Activated CD4-positive, alpha-beta T cell treated with anti-CD3 and anti-CD28 coated beads, Interleukin-2, amount 50 U/mL, for 4 hours (primary cell): ENCODE measurements around the gene ILDR2.

ENCODE experiments used
- DNase-seq, 2 experiments: peaks; one replicate each; pipeline ENCODE4 v3.0.0-alpha.2; 2020

Gene ILDR2

GRCh38 chr1:166920561-166921475 lies 54.5 kb downstream of the ILDR2 start:
- no peak for DNase-seq

DNA sequence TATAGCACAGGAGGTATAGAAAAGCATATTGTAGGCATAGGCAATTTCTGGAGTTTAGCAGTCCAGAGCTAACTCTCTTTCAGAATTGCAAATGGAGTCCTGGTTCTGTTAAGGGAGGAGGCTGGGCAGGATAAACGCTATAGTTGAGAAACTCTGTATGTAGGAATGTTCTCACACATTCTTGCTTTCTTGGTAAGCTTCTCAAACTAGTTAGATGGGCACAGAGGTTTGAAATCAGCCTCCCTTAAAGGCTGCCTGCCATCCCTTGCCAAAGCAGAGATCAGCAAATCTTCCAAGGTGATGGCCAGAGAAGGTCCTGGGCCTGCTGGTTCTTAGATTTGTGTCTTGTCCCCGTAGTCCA lies 56.4 kb downstream of the ILDR2 start:
- no peak for DNase-seq

GRCh38 chr1:166918088-166918955 lies 57.0 kb downstream of the ILDR2 start:
- no peak for DNase-seq

DNA sequence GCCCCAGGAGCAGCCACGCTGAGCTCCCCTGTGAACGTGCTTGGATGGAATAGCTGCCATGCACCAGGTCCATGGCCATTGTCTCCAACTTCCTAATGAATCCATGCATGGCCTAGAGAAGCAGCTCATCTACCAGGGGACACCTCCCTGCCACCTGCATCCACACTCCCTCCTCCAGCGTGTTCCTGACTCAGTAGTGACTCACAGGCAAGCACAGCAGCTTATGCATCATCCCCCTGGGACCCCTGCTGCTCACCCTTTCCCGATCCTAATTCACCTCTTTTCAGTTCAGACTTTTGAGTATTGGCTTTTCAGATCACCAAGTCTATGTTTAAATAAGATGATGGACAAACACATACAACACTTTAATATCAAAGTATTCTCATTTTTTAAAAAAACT lies 59.4 kb downstream of the ILDR2 start:
- DNase-seq: no peak

- DNase-seq: no peak
These were observed 60.3 kb downstream of the ILDR2 start for GRCh38 chr1:166915042-166915441.

DNA sequence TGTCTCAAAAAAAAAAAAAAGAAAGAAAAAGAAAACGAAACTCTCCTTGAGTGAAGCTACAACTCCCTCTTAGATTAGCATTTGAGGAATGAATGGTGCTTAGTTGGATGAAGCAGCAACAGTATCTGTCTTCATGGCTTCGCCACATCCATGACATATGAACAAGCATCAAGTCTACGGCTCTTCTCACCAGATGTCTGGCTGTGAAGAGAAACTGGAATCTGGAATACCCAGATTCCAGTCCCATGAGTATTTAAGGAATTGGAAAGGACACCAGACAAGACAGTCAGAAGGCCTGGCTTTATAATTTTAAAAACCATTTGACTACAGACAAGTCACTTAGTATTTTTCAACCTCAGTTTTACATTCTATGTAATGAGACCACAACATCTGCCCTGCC lies 61.2 kb downstream of the ILDR2 start:
- no peak for DNase-seq

DNA sequence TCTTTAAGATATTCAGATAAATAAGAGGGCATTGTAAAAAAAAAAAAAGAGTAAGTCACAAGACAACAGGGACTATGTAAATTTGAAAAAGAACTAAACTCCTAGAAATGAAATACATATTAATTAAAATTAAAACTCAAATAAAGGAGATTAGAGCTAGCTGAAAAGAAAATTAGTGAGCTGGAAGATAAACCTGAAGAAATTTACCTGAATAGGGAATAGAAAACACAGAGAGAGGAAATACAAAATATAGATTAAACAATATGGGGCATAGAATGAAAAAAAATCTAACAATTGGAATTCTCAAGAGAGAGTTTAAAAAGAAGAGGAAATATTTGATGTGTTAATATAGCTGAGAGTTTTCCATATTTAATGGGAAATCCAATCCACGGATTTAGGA lies 63.7 kb downstream of the ILDR2 start:
- no peak for DNase-seq

DNA sequence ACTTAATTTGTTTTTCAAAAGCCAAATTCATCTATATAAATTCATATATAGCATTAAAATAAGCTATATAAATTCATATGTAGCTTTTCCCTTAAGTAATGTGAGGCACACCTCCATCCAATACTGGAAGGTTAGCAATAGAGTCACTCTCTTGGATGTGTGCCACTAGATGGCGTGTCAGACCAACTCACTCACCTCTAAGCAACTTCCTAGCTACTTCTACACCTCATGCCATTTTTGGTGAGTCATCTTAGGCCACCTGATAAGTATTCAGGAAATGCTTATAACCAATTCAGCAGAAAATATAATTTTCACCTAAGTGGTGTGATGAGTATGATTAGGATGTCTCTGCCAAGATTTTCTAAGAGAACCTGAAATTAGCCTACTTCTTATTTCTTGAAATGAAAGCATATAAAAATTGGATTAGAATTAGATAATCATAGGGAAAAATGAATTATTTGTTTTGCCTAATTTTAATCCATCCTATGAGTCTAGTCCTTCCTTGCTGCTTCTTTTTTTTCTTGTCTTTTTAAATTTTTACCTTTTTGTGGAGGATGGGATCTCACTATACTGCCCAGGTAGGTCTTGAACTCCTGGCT lies 64.8 kb downstream of the ILDR2 start:
- DNase-seq: peak; percentile 67 to 73

GRCh38 chr1:166908942-166909341 lies 66.4 kb downstream of the ILDR2 start:
- no peak for DNase-seq

- DNase-seq: no peak
These were observed 67.6 kb downstream of the ILDR2 start for GRCh38 chr1:166907763-166908162.

DNA sequence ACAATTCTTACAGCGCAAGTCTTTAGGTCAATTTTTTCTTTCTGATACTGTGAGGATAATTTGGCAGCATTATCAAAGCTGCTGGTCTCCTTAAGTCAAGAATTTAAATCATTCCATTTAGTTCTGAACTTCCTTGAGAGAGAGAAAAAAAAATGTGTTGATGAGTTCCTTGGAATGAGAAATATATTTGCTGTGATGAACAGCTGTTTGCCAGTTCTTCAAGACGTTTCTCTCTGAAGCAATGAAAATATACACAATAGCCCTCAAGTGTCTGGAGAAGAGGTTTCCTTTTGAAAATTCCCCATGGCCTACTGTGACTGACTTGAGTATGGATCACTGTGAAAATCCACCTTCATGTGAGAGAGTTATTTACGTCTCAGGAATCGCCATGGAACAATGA lies 68.3 kb downstream of the ILDR2 start:
- DNase-seq: no peak

GRCh38 chr1:166906647-166907046 lies 68.7 kb downstream of the ILDR2 start:
- DNase-seq: no peak

DNA sequence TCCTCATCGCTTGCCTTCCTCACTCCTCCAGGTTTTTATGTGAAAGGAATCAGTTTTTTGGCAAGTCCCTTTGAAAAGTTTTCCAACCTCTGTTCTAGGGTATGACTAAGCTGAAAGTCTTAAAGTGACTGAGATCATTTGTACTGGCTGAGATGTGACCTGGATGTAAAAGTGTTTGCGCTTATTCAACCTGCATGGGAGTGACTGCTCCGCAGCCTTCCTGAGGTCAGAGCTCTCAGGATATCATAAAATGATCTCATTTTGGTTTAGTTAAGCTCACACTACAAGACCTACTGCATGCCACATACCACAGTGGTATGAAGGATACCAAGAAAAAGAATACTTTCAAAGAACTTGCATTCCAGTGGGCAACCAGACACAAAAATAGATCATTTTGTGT lies 69.4 kb downstream of the ILDR2 start:
- DNase-seq: no peak

DNA sequence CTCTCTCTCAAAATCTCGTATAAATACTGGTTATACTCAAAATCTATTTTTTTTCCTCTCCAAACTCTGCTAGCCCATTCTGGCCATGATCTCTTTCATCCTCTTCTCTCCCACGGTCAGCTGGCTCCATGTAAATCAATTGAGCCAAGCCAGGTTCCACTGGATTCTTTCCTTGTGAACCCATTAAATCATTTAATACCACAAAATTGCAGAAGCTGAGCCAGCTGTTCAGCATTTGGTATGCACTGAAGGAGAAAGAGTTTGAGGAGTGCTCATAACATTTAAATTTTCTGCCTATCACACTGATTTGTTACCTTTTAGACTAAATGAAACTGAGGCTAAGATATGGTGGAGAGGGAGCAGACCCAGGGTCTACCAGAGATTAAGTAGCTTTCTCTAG lies 70.2 kb downstream of the ILDR2 start:
- no peak for DNase-seq

DNA sequence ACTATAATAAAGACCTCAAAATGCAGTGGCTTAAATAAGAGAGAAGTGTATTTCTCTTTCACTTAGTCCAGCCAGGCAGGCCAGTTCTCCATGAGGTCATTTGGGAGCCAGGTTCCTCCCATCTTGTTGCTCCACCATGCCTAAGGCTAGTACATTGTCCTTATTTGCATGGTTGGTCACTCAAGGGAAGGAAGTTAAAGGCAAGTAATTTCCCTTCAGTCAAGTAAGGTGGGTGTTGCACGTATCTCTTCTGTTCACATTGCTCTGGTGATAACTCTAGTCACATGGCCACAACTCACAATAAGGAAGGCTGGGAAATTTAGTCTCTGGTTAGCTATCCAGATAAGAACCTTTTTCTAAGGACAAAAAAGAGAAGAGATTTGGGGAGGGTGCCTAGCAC lies 72.1 kb downstream of the ILDR2 start:
- no peak for DNase-seq

GRCh38 chr1:166902279-166902678 lies 73.1 kb downstream of the ILDR2 start:
- DNase-seq: no peak

DNA sequence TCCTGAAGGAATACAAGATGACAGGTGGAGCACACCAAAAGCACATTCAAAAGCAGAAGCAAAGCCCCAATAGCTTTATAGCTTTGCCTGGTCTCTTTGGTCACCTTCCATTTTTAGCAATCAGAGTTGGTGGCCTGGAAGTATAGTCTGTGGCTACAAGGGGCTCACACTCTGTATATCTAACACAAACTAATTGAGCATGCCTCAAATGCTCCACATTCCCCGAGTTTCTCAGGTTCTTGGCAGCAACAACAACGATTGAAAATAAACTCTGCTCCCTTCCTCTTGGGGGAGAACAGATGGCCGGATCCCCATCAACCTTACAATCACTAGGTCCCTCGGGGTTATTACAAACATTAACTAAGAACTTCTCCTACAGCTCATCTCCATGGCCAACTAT lies 74.4 kb downstream of the ILDR2 start:
- DNase-seq: no peak

GRCh38 chr1:166899769-166900168 lies 75.6 kb downstream of the ILDR2 start:
- no peak for DNase-seq

DNA sequence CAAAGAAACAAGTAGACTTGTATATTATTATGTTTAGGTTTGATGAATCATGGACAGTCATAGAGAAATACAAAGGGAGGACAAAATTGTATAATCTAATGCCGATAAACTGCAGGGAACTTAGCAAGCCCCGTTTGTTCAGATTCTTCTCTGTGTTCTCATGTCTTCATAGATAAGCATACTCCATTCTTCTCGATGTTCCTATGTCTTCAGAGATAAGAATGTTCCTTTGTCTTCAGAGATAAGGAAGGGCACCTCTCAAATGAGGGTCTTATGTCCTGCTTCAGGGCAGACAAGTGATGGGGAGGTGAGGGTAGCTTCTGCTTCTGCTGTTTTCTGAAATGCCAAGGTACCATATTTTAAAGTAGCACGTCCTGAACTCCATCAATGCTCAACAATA lies 79.6 kb downstream of the ILDR2 start:
- no peak for DNase-seq

DNA sequence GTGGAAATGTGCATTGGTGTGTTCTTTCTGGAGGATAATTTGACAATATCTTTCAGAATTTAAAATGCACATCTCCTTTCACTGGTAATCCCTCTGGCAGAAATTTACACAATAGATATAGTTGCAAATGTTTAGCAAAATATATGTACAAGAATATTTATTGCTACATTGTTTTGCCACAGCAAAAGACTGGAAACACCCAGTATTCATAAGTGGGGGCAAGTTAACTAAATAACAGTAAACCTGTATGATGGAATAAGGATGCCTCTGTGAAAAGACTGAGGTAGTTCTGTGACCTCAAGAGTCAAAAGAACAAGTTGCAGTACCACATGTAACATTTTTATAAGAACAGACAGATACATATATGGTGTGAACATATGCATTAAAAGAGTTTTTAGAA lies 85.6 kb downstream of the ILDR2 start:
- DNase-seq: no peak

GRCh38 chr1:166888373-166889111 lies 86.8 kb downstream of the ILDR2 start:
- DNase-seq: no peak

GRCh38 chr1:166884971-166885370 lies 90.4 kb downstream of the ILDR2 start:
- no peak for DNase-seq
